ENCODE results near the gene ZFAND2B. TPM values are rescaled to one million over a fixed set of nuclear protein-coding genes. Genes with fewer than 3 reads are reported as not detected.

ZFAND2B gene
- total and polyA plus RNA-seq, 2 donors from 2014 or later, result 44.8 to 72.6 TPM

GRCh38 chr2:219246559-219246958 is 40.0 kb downstream of the ZFAND2B start:
- Histone ChIP-seq H3K36me3 (ENCODE audit: control insufficient read depth in 2 of 3, insufficient read depth in 3 of 3, low read length in 3 of 3) (peaks cover 2 to 12% (median 3%) of the 10 kb centered on the region in 3 donors), H3K4me1 (ENCODE audit: control insufficient read depth in 2 of 3, insufficient read depth in 2 of 3, low read depth in 1 of 3, low read length in 3 of 3) (peaks cover 6 to 66% (median 51%) of the 10 kb centered on the region in 3 donors), H3K4me3 (ENCODE audit: low read length in 3 of 3) (no peak overlapping the region), H3K9me3 (ENCODE audit: control insufficient read depth in 2 of 3, insufficient read depth in 1 of 3, low read length in 3 of 3) (no peaks in the 10 kb centered on the region), H3K27ac (ENCODE audit: low read depth in 2 of 2, low read length in 2 of 2) (peak overlapping the region in 1 of 2 donors; percentile 98), H3K9ac (ENCODE audit: low read length in 3 of 3) (no peak overlapping the region), H3K27me3 (ENCODE audit: control insufficient read depth, insufficient read depth, low read length) (no peaks in the 10 kb centered on the region)
- FAIRE-seq (no peak), DNase-seq (peak in 1 of 5 donors; percentile 23)
- TF ChIP-seq CTCF (IDR thresholded peaks at IDR 0.05; ENCODE audit: borderline replicate concordance, extremely low read depth, insufficient read depth), result no peak
- intact Hi-C loops (cut with DNase I), result no loop called here

- TF ChIP-seq CTCF (IDR thresholded peaks at IDR 0.05; ENCODE audit: borderline replicate concordance, extremely low read depth, insufficient read depth), result no peak
- H3K4me3 ChIP-seq (ENCODE audit: low read length in 3 of 3), result no peak overlapping the region
- H3K9me3 ChIP-seq (ENCODE audit: control insufficient read depth in 2 of 3, insufficient read depth in 1 of 3, low read length in 3 of 3), result no peaks in the 10 kb centered on the region
- peaks cover 6 to 71% (median 56%) of the 10 kb centered on the region in 3 donors for H3K4me1 ChIP-seq (ENCODE audit: control insufficient read depth in 2 of 3, insufficient read depth in 2 of 3, low read depth in 1 of 3, low read length in 3 of 3)
- peak overlapping the region; percentile 68 to 87 for H3K27ac ChIP-seq (ENCODE audit: low read depth in 2 of 2, low read length in 2 of 2)
- no peaks in the 10 kb centered on the region for H3K27me3 ChIP-seq (ENCODE audit: control insufficient read depth, insufficient read depth, low read length)
- H3K36me3 ChIP-seq (ENCODE audit: control insufficient read depth in 2 of 3, insufficient read depth in 3 of 3, low read length in 3 of 3), result peaks cover 2 to 12% (median 3%) of the 10 kb centered on the region in 3 donors
- no peak for FAIRE-seq
- H3K9ac ChIP-seq (ENCODE audit: low read length in 3 of 3), result peak overlapping the region in 1 of 3 donors; percentile 27
- DNase-seq, result peak in 1 of 5 donors; percentile 59
- intact Hi-C loops (cut with DNase I), result no loop called here
Measured at GRCh38 chr2:219247678-219248642, 41.4 kb downstream of the ZFAND2B start.

GRCh38 chr2:219248845-219249202 is 42.2 kb downstream of the ZFAND2B start:
- peak overlapping the region in 1 of 3 donors; percentile 1 for H3K9ac ChIP-seq (ENCODE audit: low read length in 3 of 3)

More at GRCh38 chr2:219248845-219249202, 42.2 kb downstream of the ZFAND2B start:
- DNase-seq (no peak), FAIRE-seq (no peak)
- Histone ChIP-seq H3K27me3 (ENCODE audit: control insufficient read depth, insufficient read depth, low read length) (peaks cover under 1% of the 10 kb centered on the region), H3K4me1 (ENCODE audit: control insufficient read depth in 2 of 3, insufficient read depth in 2 of 3, low read depth in 1 of 3, low read length in 3 of 3) (peaks cover 6 to 71% (median 56%) of the 10 kb centered on the region in 3 donors), H3K36me3 (ENCODE audit: control insufficient read depth in 2 of 3, insufficient read depth in 3 of 3, low read length in 3 of 3) (peaks cover 2 to 12% (median 3%) of the 10 kb centered on the region in 3 donors), H3K4me3 (ENCODE audit: low read length in 3 of 3) (peak overlapping the region in 1 of 3 donors; percentile 10), H3K27ac (ENCODE audit: low read depth in 2 of 2, low read length in 2 of 2) (peak overlapping the region; percentile 87 to 99), H3K9me3 (ENCODE audit: control insufficient read depth in 2 of 3, insufficient read depth in 1 of 3, low read length in 3 of 3) (no peaks in the 10 kb centered on the region)
- TF ChIP-seq CTCF (IDR thresholded peaks at IDR 0.05; ENCODE audit: borderline replicate concordance, extremely low read depth, insufficient read depth), result no peak
- intact Hi-C loops (cut with DNase I), result no loop called here
